Glutamatergic neuron (in vitro differentiated cells): ENCODE measurements around the gene PNPO. TPM values are rescaled to one million over a fixed set of nuclear protein-coding genes. Genes with fewer than 3 reads are reported as not detected.

Experiments used
- DNase-seq: peaks from one replicate; pipeline ENCODE4 v3.0.0; 2022
- H3K27ac Mint-ChIP-seq: one replicate; pipeline ENCODE4 v1.8.0; 2020; ENCODE audit warnings: mild to moderate bottlenecking, mixed read lengths, inconsistent platforms; ENCODE audit not compliant: unreplicated experiment
- H3K27me3 Mint-ChIP-seq: one replicate; pipeline ENCODE4 v1.8.0; 2020; ENCODE audit warnings: mild to moderate bottlenecking, moderate library complexity, mixed read lengths, inconsistent platforms; ENCODE audit not compliant: unreplicated experiment
- H3K36me3 Mint-ChIP-seq: one replicate; pipeline ENCODE4 v1.8.0; 2020; ENCODE audit warnings: mild to moderate bottlenecking, mixed read lengths, inconsistent platforms; ENCODE audit not compliant: unreplicated experiment
- H3K4me1 Mint-ChIP-seq: one replicate; pipeline ENCODE4 v1.8.0; 2020; ENCODE audit warnings: mild to moderate bottlenecking, low read depth, mixed read lengths, inconsistent platforms; ENCODE audit not compliant: unreplicated experiment
- H3K4me3 Mint-ChIP-seq: one replicate; pipeline ENCODE4 v1.8.0; 2020; ENCODE audit warnings: mild to moderate bottlenecking, mixed read lengths, inconsistent platforms; ENCODE audit not compliant: unreplicated experiment
- H3K9me3 Mint-ChIP-seq: one replicate; pipeline ENCODE4 v1.8.0; 2020; ENCODE audit warnings: mild to moderate bottlenecking, moderate library complexity, mixed read lengths, inconsistent platforms; ENCODE audit not compliant: unreplicated experiment
- total RNA-seq: library from RNA; stranded (reverse); fragmentation: NEBNext Ultra II Directional; extraction: Animal tissue kit (Norgen Biotek cat#: 25700); gene quantifications from one replicate; pipeline ENCODE4 v1.2.1, GENCODE V29; 2021; ENCODE audit not compliant: unreplicated experiment
- TF ChIP-seq, protein P1 (sequence below): fragments of 200-600 bp; sonication (generic); IDR thresholded peaks from one replicate; pipeline ENCODE4 v1.5.0; 2021; ENCODE audit not compliant: partially characterized antibody, unreplicated experiment

Gene PNPO
- total RNA-seq, 1 donor from 2014 or later: 6.0 TPM

DNA sequence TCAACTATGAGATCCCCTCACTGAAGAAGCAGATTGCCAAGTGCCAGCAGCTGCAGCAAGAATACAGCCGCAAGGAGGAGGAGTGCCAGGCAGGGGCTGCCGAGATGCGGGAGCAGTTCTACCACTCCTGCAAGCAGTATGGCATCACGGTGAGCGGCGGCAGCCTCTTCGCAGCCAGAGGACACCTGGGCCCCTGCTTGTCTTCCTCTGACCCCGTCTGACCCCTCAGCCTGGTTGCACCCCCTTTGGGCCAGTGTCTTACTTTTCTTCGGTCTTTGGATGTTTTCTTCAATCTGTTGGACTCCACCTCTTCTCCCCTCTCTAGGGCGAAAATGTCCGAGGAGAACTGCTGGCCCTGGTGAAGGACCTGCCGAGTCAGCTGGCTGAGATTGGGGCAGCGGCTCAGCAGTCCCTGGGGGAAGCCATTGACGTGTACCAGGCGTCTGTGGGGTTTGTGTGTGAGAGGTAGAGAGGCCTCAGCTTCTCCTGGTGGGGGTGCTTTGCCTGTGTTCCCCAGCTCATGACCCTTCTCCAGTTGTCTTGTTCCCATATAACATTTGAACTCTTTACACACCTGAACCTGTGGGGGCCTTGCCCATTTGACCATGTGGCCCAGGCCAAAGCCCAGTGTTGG is 33.9 kb downstream of the PNPO start:
- peaks cover 16% of the 10 kb centered on the region for H3K4me1 Mint-ChIP-seq
- peak overlapping the region; percentile 30 for H3K4me3 Mint-ChIP-seq
- TF ChIP-seq, protein P1, sequence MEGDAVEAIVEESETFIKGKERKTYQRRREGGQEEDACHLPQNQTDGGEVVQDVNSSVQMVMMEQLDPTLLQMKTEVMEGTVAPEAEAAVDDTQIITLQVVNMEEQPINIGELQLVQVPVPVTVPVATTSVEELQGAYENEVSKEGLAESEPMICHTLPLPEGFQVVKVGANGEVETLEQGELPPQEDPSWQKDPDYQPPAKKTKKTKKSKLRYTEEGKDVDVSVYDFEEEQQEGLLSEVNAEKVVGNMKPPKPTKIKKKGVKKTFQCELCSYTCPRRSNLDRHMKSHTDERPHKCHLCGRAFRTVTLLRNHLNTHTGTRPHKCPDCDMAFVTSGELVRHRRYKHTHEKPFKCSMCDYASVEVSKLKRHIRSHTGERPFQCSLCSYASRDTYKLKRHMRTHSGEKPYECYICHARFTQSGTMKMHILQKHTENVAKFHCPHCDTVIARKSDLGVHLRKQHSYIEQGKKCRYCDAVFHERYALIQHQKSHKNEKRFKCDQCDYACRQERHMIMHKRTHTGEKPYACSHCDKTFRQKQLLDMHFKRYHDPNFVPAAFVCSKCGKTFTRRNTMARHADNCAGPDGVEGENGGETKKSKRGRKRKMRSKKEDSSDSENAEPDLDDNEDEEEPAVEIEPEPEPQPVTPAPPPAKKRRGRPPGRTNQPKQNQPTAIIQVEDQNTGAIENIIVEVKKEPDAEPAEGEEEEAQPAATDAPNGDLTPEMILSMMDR: no peak
- no peak for DNase-seq
- H3K27me3 Mint-ChIP-seq: no peaks in the 10 kb centered on the region
- H3K9me3 Mint-ChIP-seq: peaks cover 4% of the 10 kb centered on the region
- H3K36me3 Mint-ChIP-seq: no peaks in the 10 kb centered on the region
- H3K27ac Mint-ChIP-seq: peak overlapping the region; percentile 62

DNA sequence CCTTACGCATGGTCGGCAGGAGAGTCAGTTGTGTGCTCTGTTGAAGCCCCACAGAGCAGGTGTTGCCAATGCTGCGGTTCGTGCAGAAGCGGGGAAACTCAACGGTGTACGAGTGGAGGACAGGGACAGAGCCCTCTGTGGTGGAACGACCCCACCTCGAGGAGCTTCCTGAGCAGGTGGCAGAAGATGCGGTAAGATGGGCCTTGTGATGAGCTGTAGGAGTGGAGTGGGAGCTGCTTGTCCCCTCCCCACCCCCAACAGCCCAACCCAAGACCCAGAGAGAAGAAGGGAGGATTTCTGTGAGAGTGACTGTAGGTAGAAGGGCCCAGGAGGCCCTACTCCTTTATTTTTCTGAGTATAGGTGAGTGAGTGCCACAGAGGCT is 34.4 kb downstream of the PNPO start:
- Mint-ChIP-seq H3K4me1 (peaks cover 14% of the 10 kb centered on the region), H3K36me3 (no peaks in the 10 kb centered on the region), H3K4me3 (peak overlapping the region; percentile 30), H3K27me3 (no peaks in the 10 kb centered on the region), H3K9me3 (peaks cover 3% of the 10 kb centered on the region), H3K27ac (peak overlapping the region; percentile 62)
- DNase-seq: no peak
- TF ChIP-seq, protein P1: no peak

DNA sequence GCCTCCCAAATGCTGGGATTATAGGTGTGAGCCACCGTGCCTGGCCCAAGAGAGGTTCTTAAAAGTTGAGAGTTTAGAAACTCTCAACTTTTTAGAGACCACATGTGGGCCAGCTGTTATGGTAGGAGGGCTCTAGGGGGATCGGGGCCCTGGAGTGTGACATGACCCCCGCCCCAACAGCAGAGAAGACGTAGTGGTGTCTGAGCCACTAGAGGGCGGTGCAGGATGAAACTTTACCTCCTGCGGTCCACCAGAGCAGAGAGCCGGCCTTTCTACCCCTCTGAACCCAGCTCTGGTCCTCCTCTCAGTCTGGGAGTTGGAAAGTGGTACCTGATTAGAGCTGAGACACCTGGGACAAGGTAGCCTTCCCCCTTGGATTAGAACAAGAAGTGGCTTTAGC is 37.0 kb downstream of the PNPO start:
- Mint-ChIP-seq H3K4me1 (peaks cover 19% of the 10 kb centered on the region), H3K27ac (no peak overlapping the region), H3K9me3 (peaks cover 4% of the 10 kb centered on the region), H3K27me3 (peaks cover 2% of the 10 kb centered on the region), H3K36me3 (no peaks in the 10 kb centered on the region), H3K4me3 (no peak overlapping the region)
- peak; percentile 81 for DNase-seq
- TF ChIP-seq, protein P1: peak; percentile 86

DNA sequence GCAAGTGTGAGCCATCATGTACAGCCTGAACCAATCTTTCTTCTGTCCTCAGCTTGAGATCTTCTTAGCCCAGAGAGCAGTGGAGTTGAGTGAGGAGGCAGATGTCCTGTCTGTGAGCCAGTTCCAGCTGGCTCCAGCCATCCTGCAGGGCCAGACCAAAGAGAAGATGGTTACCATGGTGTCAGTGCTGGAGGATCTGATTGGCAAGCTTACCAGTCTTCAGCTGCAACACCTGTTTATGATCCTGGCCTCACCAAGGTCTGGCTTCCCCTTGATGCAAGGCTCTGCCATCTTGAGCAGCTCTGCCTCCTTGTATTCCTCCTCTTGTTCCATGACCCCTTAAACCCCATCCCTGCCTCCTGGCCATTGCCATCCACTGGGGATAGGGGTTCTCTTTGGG is 39.2 kb downstream of the PNPO start:
- TF ChIP-seq, protein P1: no peak
- peaks cover 4% of the 10 kb centered on the region for H3K27me3 Mint-ChIP-seq
- no peak overlapping the region for H3K4me3 Mint-ChIP-seq
- no peaks in the 10 kb centered on the region for H3K36me3 Mint-ChIP-seq
- no peak overlapping the region for H3K27ac Mint-ChIP-seq
- peaks cover 4% of the 10 kb centered on the region for H3K9me3 Mint-ChIP-seq
- peaks cover 26% of the 10 kb centered on the region for H3K4me1 Mint-ChIP-seq
- DNase-seq: no peak

DNA sequence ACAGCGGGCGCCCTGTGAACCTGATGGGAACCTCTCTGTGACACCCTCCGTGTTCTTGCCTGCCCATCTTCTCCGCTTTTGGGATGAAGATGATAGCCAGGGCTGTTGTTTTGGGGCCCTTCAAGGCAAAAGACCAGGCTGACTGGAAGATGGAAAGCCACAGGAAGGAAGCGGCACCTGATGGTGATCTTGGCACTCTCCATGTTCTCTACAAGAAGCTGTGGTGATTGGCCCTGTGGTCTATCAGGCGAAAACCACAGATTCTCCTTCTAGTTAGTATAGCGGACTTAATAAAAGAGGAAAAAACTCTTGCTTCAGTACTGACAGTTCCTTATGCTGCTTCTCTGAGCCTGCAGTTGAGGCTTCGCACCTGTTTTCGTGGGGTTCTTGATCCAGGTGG is 40.1 kb downstream of the PNPO start:
- no peaks in the 10 kb centered on the region for H3K36me3 Mint-ChIP-seq
- H3K4me1 Mint-ChIP-seq: peaks cover 24% of the 10 kb centered on the region
- H3K27ac Mint-ChIP-seq: no peak overlapping the region
- no peak overlapping the region for H3K4me3 Mint-ChIP-seq
- H3K9me3 Mint-ChIP-seq: peaks cover 4% of the 10 kb centered on the region
- TF ChIP-seq, protein P1: no peak
- no peak for DNase-seq
- peaks cover 4% of the 10 kb centered on the region for H3K27me3 Mint-ChIP-seq
